Hepatic stellate cell (primary cell): Measurements from ENCODE around the gene SERPINA5.

ENCODE experiments used
- DNase-seq: peaks from one replicate; pipeline ENCODE4 v3.0.0; 2011; ENCODE audit warnings: low spot score

SERPINA5 gene

GRCh38 chr14:94550041-94550440 lies 31.2 kb upstream of the SERPINA5 start:
- no peak for DNase-seq

GRCh38 chr14:94555991-94556390 lies 25.2 kb upstream of the SERPINA5 start:
- DNase-seq = no peak

GRCh38 chr14:94557327-94557726 lies 23.9 kb upstream of the SERPINA5 start:
- no peak for DNase-seq

- DNase-seq = no peak
Observed at GRCh38 chr14:94558842-94559241, 22.4 kb upstream of the SERPINA5 start.

- DNase-seq = no peak
Observed at GRCh38 chr14:94559638-94560290, 21.5 kb upstream of the SERPINA5 start.

- no peak for DNase-seq
Observed at GRCh38 chr14:94560291-94560665, 20.9 kb upstream of the SERPINA5 start.

- no peak for DNase-seq
Observed at GRCh38 chr14:94560751-94561655, 20.2 kb upstream of the SERPINA5 start, which contains the start of gene SERPINA4. SERPINA4 (plus strand) TSS chr14:94561442; CDS start chr14:94563483, 2,041 bp downstream.

GRCh38 chr14:94561656-94562010 lies 19.6 kb upstream of the SERPINA5 start:
- no peak for DNase-seq

- no peak for DNase-seq
Observed at GRCh38 chr14:94562022-94562421, 19.2 kb upstream of the SERPINA5 start.

GRCh38 chr14:94562941-94563883 lies 18.0 kb upstream of the SERPINA5 start:
- no peak for DNase-seq

- no peak for DNase-seq
Observed at GRCh38 chr14:94564381-94564780, 16.8 kb upstream of the SERPINA5 start.

GRCh38 chr14:94568186-94568585 lies 13.0 kb upstream of the SERPINA5 start:
- no peak for DNase-seq

- DNase-seq = no peak
Observed at GRCh38 chr14:94569381-94570001, 11.7 kb upstream of the SERPINA5 start.

- DNase-seq = no peak
Observed at GRCh38 chr14:94570002-94570400, 11.2 kb upstream of the SERPINA5 start.

GRCh38 chr14:94570440-94570839 lies 10.8 kb upstream of the SERPINA5 start:
- DNase-seq = no peak

GRCh38 chr14:94571395-94571794 lies 9.8 kb upstream of the SERPINA5 start:
- no peak for DNase-seq

GRCh38 chr14:94571950-94572349 lies 9.3 kb upstream of the SERPINA5 start:
- DNase-seq = peak; percentile 38

GRCh38 chr14:94572637-94573303 lies 8.5 kb upstream of the SERPINA5 start:
- no peak for DNase-seq

GRCh38 chr14:94573475-94574277 lies 7.5 kb upstream of the SERPINA5 start:
- DNase-seq = no peak

- no peak for DNase-seq
Observed at GRCh38 chr14:94574336-94574735, 6.9 kb upstream of the SERPINA5 start.
